GM21381 (cell line): ENCODE measurements around the gene SLFN14.
A peak's percentile ranks its signal among the peaks of the same experiment; 100 is the strongest.
"Not testable (repeated sequence)": the region's sequence is repeated elsewhere in the genome, so short reads cannot be mapped to it uniquely, and the experiment has no call there.

ENCODE experiments used
- ATAC-seq: cut with Tn5 transposase; IDR thresholded peaks from one replicate; pipeline ENCODE4 v1.9.1; 2021; ENCODE audit warnings: mild to moderate bottlenecking, moderate library complexity; ENCODE audit not compliant: unreplicated experiment

Gene SLFN14

DNA sequence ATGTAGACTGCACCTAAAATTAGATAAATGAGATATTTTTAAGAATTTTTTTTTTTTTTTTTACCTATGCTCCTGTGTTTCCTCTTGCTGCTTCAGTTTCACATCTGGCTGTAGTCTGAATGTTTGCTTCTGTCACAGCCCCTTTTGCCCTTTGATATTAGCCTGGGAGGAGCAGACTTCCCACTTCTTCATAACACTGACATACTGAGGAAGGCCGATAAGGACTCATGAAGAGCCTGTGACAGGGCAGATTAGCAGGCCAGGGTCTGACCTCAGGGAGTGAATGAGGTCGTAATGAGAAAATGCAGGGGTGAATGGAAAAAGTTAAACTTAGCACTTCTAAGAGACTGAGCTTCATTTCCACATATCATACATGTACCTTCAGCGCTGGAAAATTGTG, at the start of gene SLFN14:
SLFN14 (minus strand) TSS at position 117 of the 400 bp plus-strand sequence. CDS start 2,757 bp downstream, outside the sequence.
- ATAC-seq: no peak

DNA sequence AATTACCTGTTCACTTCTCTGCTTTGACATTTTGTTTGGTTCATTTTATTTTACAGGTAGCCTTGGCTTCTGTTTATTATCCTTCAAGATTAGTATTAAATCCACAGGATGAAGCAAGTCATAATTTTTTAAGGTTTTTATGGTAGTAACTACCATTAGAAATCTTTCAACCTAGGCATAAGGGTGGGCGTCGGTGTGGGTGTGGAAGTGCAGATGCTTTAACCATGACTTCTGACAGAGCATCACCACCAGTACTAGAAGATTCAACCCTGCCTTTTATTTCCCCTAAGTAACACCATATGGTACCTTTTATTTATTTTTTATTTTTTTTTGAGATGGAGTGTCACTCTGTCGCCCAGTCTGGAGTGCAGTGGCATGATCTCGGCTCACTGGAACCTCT, 49.2 kb upstream of the SLFN14 start:
- no peak for ATAC-seq

DNA sequence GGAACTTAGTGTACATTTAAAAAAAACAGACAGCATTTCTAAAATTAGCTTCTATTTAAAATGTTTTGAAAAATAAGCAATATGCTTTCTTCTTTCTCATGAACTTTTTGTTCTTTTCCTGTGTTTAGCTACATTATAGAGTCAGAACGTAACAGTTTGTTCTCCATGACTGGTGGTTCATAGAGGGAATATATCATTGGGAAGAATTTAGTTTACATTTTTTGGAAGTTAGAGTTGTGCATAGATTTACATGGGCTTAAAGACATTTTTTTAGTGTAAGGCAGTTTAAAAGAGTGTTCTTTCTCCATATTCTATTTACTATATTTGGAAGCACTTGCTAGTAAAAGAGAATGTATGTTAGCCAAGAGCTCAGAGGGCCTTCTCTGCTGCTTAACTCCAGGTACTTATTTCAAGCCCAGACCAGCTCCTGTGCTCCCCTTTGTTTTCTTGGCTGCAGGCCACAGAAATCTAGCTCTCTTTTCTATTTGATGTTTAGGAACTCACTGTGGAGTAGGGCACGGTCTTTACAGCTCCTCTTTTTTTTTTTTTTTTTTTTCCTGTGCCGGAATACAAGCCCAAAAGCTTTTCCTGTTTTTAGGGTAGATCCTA, 46.7 kb upstream of the SLFN14 start:
- no peak for ATAC-seq

DNA sequence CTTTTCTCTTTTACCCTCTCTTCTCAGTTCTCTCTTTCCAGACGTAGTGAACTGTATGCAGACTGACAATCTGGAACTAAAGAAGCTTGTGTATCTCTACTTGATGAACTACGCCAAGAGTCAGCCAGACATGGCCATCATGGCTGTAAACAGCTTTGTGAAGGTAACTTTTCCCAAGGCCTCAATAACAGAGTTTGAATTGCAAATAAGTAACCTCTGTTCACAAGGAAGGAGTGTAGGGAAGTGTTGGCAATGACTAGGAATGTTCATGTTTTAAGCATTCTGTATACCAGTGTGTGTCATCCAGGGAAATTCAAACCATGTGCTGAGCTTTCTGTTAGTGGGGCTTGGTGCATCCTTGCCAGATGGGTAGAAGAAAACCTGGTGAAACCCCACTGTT, 45.1 kb upstream of the SLFN14 start:
- ATAC-seq: no peak

DNA sequence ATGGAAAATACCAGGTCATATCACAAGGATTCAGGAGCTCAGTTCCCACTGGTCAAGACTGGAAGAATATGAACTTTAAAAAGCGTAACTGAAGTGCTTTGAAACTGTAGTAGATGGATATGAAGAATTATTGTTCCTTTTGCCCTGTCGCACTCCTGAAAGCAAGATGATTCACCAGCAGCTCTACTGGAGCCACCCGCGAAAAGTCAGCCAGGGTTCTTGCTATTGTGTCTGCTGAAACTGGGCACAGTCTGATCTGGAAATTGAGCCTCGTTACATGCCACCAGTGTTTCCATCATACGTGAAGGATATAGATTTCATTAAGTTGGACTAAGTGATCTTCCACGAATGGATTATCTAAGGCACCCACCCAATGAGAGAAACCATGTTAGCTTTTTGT, 43.1 kb upstream of the SLFN14 start:
- no peak for ATAC-seq

DNA sequence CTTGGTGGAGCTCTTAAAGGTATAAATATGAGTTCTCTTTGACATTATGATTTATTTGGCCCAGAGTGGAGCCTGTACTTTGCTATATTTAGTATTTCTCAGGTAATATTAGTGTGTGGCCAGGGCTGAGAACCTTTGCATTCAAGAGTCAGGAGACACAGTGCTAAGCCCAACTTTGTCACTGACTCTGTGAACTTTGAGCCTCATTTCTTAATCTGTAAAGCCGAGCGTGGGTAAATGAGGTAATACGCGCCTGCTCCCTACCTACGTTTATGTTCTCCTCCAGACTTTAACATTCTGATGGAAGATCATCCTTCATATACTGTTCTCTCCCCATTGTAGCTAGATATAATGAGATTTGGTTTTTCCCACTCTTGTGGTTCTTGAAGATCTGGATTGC, 37.0 kb upstream of the SLFN14 start:
- ATAC-seq: no peak

DNA sequence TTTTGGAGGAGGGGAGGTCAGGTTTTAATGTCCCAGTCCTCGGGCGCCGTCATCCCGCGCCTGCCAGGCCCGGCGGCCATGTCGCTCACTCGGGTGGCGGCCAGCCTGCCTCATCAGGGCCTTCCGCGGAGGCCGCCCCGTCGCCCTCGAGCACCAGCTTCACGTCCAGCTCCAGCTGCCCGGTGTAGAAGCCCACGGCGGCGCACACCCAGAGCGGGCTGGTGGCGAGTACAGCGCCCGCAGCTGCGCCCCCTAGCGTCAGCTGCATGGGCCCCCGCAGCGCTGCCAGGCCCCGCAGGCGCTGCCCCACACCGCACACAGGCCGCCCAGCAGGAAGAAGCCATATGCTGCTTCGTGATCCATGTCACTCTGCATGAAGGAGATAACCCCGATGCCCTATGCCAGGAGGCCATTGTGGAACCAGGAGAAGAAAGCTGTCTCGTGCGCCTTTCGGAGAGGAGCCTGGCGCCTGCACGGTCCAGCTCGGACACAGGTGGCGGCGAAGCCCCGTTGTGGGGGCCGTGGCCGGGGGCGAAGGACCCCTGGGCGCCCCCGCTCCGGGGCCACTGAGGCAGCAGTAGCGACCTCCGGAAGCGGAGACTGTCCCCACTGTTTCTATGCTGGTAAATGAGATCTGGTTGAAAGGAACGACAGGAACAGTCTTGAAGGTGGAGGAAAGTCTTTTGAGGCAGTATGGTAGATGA, 36.1 kb upstream of the SLFN14 start:
- no peak for ATAC-seq

DNA sequence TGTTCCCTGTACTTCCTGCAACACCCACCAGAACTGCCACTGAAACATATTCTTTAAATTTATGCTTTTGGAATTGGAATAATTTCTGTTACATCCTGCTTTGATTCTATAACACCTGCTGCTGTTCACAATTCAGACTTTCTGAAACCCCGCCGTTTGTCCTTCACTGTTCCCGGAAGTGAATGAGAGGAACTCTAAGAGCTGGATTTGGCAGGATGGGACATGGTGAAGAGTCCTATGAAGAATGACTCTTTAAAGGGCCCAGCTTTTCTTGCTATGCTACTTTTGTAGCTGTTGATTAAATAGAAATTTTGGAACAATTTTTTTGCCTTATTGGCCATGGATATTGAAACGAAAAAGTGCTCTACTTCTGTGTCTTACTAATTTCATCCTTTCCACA, 35.5 kb upstream of the SLFN14 start:
- no peak for ATAC-seq

DNA sequence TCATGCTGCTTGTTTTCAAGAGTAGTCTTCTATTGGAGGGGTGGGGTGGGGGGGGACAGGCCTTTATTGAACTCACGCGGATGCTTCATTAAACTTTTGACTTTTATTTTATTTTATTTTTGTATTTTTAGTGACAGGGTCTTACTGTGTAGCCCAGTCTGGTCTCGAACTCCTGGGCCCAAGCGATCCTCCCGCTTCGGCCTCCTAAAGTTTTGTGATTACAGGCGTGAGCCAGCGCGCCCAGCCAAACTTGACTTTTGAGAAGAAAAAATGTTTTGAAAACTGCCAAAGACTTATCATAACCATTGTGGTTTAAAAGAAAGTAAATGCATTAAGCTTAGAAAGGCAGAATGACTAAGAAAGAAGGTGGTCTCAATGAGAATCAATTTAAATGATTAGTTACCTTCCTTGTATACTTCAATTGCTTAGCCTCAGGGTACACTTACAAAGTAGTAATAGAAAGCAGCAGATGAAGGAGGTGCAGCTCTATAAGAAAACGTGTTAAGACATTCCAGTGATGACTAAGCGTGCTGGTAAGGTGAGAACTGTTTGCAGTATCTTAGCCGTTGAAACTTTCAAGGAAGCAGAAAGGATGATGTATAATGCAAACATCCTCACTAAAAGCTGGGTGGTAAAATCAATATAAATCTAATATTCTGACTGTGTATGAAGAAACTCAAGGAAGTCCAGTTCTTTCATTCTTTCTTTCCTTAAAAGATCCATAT, 27.7 kb upstream of the SLFN14 start:
- no peak for ATAC-seq

DNA sequence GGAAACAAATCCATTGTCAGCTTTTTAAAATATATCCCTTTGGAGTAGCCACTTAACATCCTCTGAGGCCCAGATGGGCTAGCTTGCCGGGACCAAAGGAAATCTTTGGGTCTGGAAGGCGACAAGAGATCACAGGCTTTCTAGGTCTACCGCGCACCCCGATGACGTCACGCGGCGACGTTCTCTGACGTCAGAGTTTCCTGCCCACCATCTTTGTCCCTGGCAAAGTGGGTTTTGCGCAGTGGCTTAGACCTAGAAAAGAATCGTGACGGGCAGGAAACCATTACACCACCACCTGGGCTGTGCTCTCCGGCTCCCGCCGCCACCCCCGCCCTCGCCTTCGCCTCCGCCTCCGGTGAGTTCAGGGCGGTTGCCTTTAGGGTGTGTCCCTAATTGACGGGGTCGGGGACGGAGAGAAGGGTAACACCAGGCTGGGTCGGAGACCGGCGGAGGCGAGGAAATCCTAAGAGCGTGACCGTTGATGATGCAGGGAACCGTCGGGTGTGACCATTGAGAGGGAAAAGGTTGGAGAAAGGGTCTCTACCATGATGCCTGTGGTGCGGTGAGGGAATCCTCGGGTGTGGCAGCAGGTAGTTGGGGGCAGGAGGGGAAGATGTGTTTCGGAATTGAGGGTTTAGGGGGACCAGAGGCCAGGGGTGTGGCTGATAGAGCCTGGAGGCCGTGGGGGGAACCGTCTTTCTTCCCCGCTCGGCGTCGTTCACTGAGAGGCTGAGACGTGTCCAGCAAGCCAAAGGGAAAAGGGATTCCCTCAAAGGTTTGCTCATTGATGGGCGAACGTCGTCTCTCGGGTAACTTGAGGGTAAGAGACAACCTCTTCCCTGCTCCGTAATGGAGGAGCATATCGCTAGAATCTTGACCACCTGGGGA, 26.7 kb upstream of the SLFN14 start, which contains the start of gene AP2B1:
AP2B1 (plus strand) TSS at position 249 of the 888 bp plus-strand sequence. CDS start 6,709 bp downstream, outside the sequence.
- ATAC-seq: peak; percentile 90

DNA sequence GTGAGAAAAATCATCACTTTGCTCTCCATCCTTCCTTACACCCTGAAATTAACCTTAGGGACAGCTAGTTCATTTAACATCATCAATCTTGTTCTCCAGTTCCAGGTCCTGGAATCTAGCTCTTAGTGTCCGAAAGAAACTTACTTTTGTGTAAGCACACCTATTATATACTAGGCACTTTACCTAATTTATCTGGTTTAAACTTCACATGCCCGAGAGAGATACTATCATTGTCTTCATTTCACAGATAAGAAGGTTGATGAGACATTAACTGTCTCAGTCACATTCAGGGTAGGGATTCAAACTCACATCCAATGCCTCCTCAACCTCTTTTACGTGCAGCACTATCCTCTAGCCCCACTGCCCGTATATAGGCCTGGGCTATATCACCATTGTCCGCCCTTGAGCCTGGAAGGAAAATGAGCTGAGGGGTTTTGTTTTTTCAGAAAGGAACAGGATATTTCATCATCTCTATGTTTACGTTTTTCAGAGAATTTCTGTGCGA, 26.0 kb upstream of the SLFN14 start:
- peak; percentile 7 for ATAC-seq

DNA sequence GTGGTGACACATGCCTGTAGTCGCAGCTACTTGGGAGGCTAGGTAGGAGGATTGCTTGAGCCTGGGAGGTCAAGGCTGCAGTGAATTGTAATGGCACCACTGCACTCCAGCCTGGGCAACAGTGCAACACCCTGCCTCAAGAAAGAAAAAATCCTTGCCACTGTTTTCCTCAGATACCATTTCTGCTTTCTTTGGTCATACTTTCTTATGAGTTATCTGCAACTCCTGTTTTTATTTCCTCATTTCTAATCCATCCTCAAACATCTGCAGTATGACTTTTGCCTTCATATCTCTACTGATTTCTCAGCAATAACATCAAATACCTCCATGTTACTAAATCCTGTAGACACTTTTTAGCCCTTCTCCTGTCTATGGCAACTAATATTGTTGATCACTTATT, 23.4 kb upstream of the SLFN14 start:
- no peak for ATAC-seq

DNA sequence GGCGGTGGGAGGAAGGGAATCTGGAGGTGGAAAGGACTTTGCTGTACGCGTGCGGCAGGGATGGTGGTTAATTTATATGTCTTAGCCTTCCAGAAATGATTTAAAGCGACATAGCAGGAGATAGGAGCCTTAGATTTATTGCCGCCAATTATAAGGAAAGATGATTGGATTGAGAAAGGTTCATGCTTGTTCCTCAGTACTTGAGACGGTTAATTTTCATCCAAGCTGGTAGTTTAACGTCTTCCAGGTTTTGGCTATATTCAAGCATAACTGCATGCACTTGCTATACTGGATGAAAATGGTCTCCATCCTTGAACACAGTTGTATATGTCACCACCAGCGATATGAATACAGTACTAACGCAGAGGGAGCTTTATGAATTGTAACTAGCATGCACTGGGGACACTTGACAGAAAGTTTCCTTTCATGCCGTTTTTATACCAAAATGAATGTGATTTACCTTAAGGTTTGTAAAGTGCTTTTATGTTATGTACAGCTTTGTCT, 18.4 kb upstream of the SLFN14 start:
- ATAC-seq: no peak

DNA sequence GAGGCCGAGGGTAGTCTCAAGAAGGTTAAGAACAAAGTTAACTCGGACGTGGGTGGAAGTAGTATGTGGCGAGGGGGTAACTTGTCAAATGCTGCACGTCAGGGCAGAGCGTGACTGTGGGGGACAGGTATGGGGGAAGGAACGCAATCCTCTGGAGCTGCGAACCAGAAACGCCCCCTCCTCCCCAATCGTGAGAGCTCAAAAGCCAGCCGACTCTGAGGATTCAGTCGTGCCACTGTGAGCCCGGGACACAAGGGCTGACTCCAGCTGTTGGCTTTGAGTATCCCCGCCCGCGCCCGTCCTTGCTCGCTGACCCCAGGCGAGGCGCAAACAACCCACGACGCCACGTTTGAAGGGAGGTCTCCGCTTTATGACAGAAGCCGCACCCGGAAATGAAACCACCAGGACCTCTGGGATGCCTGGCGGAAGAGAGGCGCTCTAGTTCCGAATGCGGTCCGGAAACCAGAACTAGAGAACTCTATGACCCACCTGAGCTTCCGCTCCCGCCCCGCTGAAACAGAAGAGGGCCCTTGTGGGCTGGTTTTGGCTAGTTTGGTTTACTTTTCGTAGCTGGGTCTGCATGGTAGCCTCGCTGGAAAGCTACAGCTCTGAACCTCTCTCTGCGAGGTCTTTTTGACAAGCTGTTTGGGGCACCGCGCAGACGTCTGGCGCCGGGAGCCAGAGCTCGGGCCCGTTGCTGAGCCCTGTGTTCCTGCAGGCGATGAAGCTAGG, 17.7 kb upstream of the SLFN14 start, which contains the start of gene PEX12:
PEX12 (minus strand) TSS at position 375 of the 732 bp plus-strand sequence. CDS start 550 bp downstream, outside the sequence.
- peak; percentile 86 for ATAC-seq

DNA sequence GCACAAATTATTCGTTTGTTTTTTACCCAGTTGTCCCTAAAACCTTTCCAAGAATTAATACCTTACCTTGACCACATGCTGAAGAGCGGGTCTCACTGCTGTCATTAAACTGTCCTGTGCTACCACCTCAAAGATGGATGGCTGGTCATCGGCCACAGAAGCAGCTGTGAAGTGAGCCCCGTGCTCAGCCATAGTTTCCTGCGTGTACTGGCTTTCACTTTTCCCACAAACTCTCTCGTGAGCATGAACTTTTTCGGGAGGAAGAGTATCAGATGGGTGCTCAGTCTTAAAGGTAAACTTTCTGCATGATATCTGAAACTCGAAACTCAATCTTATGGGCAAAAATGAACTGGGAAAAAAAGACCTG, 17.2 kb upstream of the SLFN14 start:
- no peak for ATAC-seq

DNA sequence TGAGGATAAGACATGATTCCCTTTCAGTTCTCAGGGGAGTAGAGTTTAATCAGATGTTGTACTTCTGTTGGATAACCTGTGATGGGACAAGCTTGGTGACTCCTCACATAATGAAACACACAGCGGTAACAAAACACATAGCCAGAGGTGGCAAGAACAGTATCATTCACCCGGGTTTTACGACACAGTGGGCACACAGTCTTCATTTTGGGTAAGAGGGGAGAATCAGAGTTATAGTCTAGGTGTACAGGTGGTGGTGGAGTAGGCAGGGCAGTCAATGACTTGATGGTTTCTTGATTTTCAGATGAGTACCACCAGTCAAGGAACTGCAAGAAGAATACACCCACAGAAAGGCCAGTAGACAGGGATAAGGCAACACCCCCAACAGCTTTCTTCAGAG, 15.1 kb upstream of the SLFN14 start:
- no peak for ATAC-seq

DNA sequence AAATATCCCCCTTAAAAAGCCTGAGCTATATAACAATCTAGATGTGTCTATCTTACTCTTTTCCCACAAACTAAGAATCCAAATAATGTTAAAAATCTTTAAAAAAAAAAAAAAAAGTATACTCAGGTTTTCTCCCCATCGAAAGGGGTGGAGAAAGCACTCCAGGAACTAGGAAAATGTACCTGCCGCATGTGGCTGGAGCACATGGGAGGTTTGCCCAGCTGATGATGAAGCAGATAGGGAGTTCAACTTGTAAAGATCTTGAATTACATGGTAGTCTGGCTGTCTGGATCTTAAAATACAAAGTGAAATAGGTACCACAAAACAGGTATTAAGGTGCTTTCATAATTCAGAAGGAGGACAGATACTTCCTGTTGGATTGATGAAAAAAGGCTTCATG, 8.8 kb upstream of the SLFN14 start:
- ATAC-seq: no peak

DNA sequence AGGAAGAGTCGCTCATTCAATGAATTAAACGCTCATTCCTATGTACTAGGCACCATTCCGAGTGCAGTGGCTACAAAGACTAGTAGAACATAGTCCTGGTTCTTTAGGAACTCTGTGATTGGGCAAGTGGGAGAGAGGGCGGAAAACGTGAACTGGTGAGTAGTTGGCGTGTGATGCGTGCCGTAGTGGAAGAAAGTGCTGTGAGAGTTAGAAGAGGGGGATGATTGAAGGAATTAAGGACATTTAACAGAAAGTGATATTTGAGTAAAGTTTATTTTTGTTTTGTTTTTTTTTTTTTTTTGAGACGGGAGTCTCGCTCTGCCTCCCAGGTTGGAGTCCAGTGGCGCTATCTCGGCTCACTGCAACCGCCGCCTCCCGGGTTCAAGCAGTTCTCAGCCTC, 7.9 kb upstream of the SLFN14 start:
- ATAC-seq: no peak

DNA sequence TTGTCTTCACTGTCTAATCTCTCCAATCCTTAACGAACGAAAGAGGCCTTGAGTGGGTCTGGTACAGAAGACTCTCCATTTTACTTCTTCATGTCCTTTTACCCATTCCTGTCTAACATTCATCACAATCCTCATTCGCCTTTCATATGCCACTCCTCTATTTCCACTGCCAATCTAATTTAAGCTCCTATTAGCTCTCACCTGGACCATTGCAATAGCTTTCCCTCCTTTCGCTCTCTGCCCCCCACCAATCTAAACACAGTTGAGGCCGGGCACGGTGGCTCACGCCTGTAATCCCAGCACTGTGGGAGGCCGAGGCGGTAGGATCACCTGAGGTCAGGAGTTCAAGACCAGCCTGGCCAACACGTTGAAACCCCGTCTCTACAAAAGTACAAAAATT, 6.3 kb upstream of the SLFN14 start:
- ATAC-seq: no peak

DNA sequence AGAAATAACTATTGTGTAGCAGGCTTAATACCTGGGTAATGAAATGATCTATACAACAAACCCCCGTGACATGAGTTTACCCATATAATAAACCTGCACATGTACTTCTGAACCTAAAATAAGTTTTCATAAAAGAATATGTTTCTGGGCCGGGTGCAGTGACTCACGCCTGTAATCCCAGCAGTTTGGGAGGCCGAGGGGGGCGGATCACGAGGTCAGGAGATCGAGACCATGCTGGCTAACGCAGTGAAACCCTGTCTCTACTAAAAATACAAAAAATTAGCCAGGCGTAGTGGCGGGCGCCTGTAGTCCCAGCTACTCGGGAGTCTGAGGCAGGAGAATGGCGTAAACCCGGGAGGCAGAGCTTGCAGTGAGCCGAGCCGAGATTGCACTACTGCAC, 2.6 kb upstream of the SLFN14 start:
- ATAC-seq: not testable (repeated sequence)
